Measurements from ENCODE around the gene USH1C. TPM values are rescaled to one million over a fixed set of nuclear protein-coding genes. Genes with fewer than 3 reads are reported as not detected.

The USH1C gene
- total and polyA plus RNA-seq, 10 donors: 0.12 TPM; not detected in 9

GRCh38 chr11:17513853-17514252 is 30.4 kb downstream of the USH1C start:
- no peaks in the 10 kb centered on the region for H3K36me3 ChIP-seq
- 45 to 90% (median 72%) methylated on average over 1 of the region's 1 CpG for WGBS, 5 donors
- DNase-seq: no peak
- H3K27me3 ChIP-seq (replicated peaks in 1 of 7): peaks cover 0 to 19% (median 0%) of the 10 kb centered on the region in 7 donors
- no peak for TF ChIP-seq POLR2AphosphoS5 (IDR thresholded peaks at IDR 0.05)
- no peak for TF ChIP-seq POLR2A (IDR thresholded peaks at IDR 0.05)
- no peak for TF ChIP-seq CTCF (IDR thresholded peaks at IDR 0.05 in 8 of 11, conservative IDR thresholded peaks at IDR 0.05 in 3 of 11)
- H3K9me3 ChIP-seq: no peaks in the 10 kb centered on the region
- peak overlapping the region in 1 of 8 donors; percentile 66 for H3K27ac ChIP-seq
- intact Hi-C loops (cut with DNase I; ENCODE audit: low total_unique reads): no loop called here
- peaks cover 0 to 26% (median 0%) of the 10 kb centered on the region in 6 donors for H3K4me1 ChIP-seq
- H3K4me3 ChIP-seq: no peak overlapping the region

GRCh38 chr11:17512101-17512500 is 32.1 kb downstream of the USH1C start:
- Histone ChIP-seq H3K9me3 (no peaks in the 10 kb centered on the region), H3K4me3 (no peak overlapping the region), H3K36me3 (no peaks in the 10 kb centered on the region), H3K27me3 (replicated peaks in 1 of 7) (peaks cover 0 to 15% (median 0%) of the 10 kb centered on the region in 7 donors), H3K27ac (no peak overlapping the region), H3K4me1 (peaks cover 0 to 37% (median 5%) of the 10 kb centered on the region in 6 donors)
- 26 to 50% (median 34%) methylated on average over 2 of the region's 2 CpGs for WGBS, 5 donors
- no peak for DNase-seq
- TF ChIP-seq CTCF (IDR thresholded peaks at IDR 0.05 in 8 of 11, conservative IDR thresholded peaks at IDR 0.05 in 3 of 11) (no peak), POLR2AphosphoS5 (IDR thresholded peaks at IDR 0.05) (no peak), POLR2A (IDR thresholded peaks at IDR 0.05) (no peak)
- intact Hi-C loops (cut with DNase I; ENCODE audit: low total_unique reads): no loop called here

- H3K36me3 ChIP-seq: no peaks in the 10 kb centered on the region
- H3K4me3 ChIP-seq: no peak overlapping the region
- intact Hi-C loops (cut with DNase I; ENCODE audit: low total_unique reads): no loop called here
- no peaks in the 10 kb centered on the region for H3K9me3 ChIP-seq
- no peak overlapping the region for H3K27ac ChIP-seq
- 37 to 65% (median 39%) methylated on average over 3 of the region's 3 CpGs for WGBS, 5 donors
- no peak for DNase-seq
- peaks cover 0 to 10% (median 0%) of the 10 kb centered on the region in 7 donors for H3K27me3 ChIP-seq (replicated peaks in 1 of 7)
- TF ChIP-seq CTCF (IDR thresholded peaks at IDR 0.05 in 8 of 11, conservative IDR thresholded peaks at IDR 0.05 in 3 of 11) (no peak), POLR2AphosphoS5 (IDR thresholded peaks at IDR 0.05) (no peak), POLR2A (IDR thresholded peaks at IDR 0.05) (no peak)
- peaks cover 0 to 37% (median 5%) of the 10 kb centered on the region in 6 donors for H3K4me1 ChIP-seq
Observed at GRCh38 chr11:17511571-17511970, 32.6 kb downstream of the USH1C start.

- Histone ChIP-seq H3K4me1 (peaks cover 0 to 30% (median 5%) of the 10 kb centered on the region in 6 donors), H3K36me3 (no peaks in the 10 kb centered on the region), H3K4me3 (no peak overlapping the region), H3K27ac (no peak overlapping the region), H3K9me3 (no peaks in the 10 kb centered on the region), H3K27me3 (replicated peaks in 1 of 7) (peaks cover 0 to 10% (median 0%) of the 10 kb centered on the region in 7 donors)
- DNase-seq: no peak
- intact Hi-C loops (cut with DNase I; ENCODE audit: low total_unique reads): no loop called here
- TF ChIP-seq POLR2AphosphoS5 (IDR thresholded peaks at IDR 0.05) (no peak), CTCF (IDR thresholded peaks at IDR 0.05 in 8 of 11, conservative IDR thresholded peaks at IDR 0.05 in 3 of 11) (no peak), POLR2A (IDR thresholded peaks at IDR 0.05) (no peak)
- WGBS, 5 donors: 60 to 81% (median 71%) methylated on average over 4 of the region's 4 CpGs
Observed at GRCh38 chr11:17510507-17511206, 33.6 kb downstream of the USH1C start.

Data from spleen (tissue), 11 donors.